GM20000 (cell line): ENCODE results near the gene RANBP10.

Source experiments
- DNase-seq: peaks from one replicate; pipeline ENCODE4 v3.0.0; 2012; ENCODE audit warnings: low spot score
- TF ChIP-seq, protein P1 (sequence below): IDR thresholded peaks from 2 replicates; pipeline ENCODE4 v1.5.1; 2012; ENCODE audit warnings: mild to moderate bottlenecking, control low read depth; ENCODE audit errors: extremely low read depth, missing control alignments

The RANBP10 gene

DNA sequence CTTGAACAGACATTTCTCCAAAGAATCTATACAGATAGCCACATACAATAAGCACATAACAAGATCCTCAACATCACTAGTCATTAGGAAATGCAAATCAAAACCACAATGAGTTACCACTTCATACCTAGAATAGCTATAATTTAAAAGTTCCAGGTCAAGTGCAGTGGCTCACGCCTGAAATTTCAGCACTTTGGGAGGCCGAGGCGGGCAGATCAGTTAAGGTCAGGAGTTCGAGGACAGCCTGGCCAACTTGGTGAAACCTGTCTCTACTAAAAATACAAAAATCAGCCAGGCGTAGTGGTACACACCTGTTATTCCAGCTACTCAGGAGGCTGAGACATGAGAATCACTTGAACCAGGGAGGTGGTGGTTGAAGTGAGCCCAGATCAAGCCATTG is 19.9 kb downstream of the RANBP10 start:
- no peak for DNase-seq
- TF ChIP-seq, protein P1, sequence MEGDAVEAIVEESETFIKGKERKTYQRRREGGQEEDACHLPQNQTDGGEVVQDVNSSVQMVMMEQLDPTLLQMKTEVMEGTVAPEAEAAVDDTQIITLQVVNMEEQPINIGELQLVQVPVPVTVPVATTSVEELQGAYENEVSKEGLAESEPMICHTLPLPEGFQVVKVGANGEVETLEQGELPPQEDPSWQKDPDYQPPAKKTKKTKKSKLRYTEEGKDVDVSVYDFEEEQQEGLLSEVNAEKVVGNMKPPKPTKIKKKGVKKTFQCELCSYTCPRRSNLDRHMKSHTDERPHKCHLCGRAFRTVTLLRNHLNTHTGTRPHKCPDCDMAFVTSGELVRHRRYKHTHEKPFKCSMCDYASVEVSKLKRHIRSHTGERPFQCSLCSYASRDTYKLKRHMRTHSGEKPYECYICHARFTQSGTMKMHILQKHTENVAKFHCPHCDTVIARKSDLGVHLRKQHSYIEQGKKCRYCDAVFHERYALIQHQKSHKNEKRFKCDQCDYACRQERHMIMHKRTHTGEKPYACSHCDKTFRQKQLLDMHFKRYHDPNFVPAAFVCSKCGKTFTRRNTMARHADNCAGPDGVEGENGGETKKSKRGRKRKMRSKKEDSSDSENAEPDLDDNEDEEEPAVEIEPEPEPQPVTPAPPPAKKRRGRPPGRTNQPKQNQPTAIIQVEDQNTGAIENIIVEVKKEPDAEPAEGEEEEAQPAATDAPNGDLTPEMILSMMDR, result no peak

DNA sequence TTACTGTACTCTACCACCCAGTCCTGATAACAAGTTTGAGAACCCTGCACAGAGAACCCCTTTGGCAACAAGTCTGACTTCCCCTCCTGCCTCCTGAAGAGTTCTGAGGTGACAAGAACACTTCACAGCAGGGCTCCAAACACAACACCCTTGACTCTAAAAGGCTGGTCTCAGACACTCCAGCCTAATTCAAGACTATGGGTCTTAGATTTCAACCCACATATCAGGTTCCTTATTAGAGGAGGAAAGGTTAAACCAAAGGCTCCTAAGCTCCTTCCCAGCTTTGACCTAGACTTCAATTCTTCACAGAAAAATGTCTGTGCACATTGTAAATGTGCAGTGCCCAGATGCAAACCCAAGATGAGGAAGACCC is 23.0 kb downstream of the RANBP10 start:
- TF ChIP-seq, protein P1, result no peak
- no peak for DNase-seq

DNA sequence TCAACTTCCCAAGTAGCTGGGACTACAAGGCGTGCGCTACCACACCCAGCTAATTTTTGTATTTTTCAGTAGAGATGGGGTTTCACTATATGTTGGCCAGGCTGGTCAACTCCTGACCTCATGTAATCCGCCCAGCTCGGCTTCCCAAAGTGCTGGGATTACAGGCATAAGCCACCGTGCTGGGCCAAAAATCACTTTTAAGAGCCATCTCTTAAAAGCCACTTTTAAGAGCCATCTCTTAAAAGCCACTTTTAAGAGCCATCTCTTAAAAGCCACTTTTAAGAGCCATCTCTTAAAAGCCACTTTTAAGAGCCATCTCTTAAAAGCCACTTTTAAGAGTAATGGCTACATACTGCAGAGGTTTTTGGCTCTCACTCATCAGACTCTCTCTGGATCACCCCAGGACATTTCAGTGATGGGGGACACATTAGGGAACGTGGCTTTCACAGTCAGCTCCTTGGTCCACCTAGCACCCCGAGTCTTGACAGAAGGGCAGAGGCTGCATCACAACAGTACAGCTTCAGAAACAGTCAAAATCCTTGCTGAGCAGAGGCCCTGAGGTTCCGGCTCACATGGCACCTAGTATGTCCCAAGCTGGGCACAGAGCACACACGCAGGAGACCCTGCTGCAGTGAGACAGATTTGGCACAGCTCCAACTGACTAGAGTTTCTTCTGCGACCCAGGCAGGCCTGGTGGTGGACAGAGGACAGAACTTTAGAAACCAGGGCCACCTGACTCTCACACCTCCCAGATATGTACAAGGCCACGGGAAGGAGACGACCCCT is 23.6 kb downstream of the RANBP10 start:
- DNase-seq, result no peak
- TF ChIP-seq, protein P1, result no peak

DNA sequence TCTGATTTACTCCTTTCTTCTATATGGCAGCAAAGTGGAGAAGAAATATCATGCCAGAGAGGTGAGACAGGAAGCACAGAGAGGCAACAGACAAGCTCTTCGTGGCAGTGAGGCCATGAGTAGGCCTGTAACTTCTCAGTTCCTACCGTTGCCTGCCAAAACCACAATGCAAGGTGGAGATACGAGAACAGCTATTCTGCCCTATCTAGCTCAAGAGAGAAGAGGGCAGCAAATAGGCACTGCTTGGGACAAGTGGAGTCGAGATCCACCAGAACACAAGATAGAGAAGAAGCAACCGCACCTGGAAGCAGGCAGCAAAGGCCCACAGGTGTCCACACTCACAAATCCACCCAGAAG is 24.8 kb downstream of the RANBP10 start:
- peak; percentile 25 for DNase-seq
- TF ChIP-seq, protein P1, result no peak

DNA sequence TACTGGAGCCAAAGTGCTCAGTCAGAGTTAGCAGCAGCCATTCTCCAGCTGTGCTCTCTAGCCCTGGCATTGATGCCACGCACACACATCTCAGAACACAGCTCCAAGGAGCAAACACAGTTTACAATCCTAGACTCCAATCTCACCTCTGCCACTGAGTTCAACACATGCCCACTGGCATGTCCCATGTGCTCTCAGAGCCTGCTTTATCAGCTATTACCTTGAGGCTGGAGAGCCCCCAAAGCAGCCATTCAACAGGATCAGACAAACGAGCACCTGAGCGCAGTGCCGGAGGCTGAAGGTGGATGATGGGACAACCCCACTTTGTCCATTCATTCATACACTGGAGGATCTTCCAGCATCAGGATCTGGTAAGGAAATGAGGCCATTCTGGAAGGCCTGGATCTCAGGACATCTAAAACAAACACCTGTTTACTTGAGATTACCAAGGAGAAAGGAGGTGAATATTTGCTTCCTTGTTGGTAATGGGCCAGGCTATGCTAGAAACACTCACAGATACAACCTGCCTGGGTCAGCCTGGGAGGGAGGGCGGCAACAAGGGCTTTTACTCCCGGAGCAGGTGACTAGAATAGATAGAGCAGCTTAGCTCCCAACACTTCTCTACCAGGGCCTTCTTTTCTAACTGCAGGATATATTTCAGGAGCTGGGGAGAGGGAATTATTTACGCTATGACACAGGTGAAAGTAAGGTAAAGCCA is 25.4 kb downstream of the RANBP10 start:
- TF ChIP-seq, protein P1, result no peak
- DNase-seq, result no peak

DNA sequence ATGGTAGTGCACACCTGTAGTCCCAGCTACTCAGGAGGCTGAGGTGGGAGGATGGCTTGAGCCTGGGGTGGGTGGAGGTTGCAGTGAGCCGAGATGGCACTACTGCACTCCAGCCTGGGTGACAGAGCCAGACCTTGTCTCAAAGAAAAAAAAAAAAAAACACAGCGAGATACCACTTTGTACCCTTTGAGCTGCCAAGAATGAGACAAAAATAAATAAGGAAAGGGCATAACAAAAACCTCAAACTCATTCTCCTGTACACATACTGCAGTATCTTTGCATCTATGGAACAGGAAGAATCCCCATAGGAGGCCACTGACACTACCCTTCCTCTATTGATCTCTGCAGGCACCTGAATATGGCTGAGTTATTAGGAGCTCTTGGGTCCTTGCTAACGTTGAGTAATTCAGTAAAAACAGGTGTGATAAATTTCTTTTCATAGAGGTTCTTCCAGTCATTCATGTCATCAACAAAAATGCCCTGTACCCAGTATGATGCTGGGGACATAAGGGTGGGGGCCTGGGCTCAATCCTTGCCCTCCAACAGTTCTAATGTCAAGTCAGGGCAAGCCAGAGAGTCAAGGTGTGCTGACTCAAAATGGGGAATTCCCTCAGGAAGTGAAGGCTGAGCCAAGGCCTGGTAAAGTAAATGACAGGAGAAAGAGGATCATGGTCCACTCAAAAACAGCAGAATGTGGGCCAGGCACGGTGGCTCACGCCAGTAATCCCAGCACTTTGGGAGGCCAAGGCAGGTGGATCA is 26.9 kb downstream of the RANBP10 start:
- TF ChIP-seq, protein P1, result no peak
- DNase-seq, result no peak

DNA sequence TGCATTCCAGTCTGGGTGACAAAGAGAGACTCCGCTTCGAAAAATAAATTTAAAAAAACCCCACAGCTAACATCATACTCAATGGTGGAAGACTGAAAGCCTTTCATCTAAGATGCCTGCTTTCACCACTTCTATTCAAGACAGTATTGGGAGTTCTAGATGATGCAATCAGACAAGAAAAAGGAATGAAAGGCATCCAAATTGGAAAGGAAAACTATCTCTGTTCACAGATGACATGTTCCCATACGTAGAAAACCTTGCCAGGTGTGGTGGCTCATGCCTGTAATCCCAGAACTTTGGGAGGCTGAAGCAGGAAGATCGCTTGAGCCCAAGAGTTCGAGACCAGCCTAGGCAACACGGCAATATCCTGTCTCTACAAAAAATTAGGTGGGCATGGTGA is 31.1 kb downstream of the RANBP10 start:
- TF ChIP-seq, protein P1, result no peak
- no peak for DNase-seq
